Measurements from ENCODE around the gene CHRNA7. TPM values are rescaled to one million over a fixed set of nuclear protein-coding genes. Genes with fewer than 3 reads are reported as not detected.

Gene CHRNA7
- total RNA-seq, 1 donor from 2014 or later: 2.6 TPM

DNA sequence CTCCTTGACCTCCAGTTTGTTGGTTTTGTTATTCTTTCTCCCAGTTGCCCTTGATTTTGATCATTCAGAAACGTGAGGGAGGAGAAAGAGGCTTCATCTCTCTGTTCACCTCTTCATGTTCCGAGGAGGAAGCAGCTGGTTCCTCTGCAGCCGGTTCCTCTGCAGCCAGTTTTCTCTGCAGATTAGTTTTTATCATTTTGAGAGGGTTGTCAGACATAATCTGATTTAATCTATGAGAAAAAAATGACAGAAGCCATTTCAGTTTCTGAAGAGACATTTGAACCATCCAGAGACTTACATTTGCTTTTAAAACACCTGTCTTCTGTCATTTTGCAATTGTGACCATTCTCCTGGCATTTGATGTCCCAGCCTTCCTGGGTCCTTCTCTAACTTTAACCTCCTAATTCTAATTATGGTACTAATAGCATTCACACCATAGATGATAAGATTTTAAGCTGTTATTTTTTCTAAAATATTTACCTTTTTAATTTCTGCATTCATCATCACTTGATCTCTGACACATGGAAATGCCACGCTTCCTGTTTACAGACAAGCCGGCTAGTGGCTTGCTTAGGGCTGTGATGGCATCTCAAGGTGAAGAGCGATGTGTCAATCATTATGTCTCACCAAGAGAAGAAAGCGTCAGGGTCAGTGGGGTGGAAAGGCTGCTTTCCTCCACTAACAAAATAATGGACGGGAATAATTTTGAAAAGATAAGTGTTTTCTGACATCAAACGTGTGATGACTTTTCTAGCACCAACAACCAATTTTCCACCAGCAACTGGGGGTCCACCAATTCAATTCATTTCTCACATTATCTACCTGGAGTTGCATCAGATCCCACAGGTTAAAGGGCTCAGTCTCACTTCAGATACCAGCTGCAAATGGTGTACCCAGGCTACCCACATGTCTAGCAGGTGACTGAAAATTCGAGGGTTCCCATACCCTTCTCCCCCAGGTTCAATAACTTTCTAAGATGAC lies 76.4 kb downstream of the CHRNA7 start:
- Histone ChIP-seq H3K4me3 (no peak overlapping the region), H3K9me3 (no peaks in the 10 kb centered on the region), H3K27me3 (no peaks in the 10 kb centered on the region), H3K36me3 (no peaks in the 10 kb centered on the region), H3K27ac (no peak overlapping the region), H3K4me1 (no peaks in the 10 kb centered on the region)
- intact Hi-C loops (cut with DNase I): no loop called here
- DNase-seq (ENCODE audit: low spot score in 2 of 2): no peak
- TF ChIP-seq, protein P1, sequence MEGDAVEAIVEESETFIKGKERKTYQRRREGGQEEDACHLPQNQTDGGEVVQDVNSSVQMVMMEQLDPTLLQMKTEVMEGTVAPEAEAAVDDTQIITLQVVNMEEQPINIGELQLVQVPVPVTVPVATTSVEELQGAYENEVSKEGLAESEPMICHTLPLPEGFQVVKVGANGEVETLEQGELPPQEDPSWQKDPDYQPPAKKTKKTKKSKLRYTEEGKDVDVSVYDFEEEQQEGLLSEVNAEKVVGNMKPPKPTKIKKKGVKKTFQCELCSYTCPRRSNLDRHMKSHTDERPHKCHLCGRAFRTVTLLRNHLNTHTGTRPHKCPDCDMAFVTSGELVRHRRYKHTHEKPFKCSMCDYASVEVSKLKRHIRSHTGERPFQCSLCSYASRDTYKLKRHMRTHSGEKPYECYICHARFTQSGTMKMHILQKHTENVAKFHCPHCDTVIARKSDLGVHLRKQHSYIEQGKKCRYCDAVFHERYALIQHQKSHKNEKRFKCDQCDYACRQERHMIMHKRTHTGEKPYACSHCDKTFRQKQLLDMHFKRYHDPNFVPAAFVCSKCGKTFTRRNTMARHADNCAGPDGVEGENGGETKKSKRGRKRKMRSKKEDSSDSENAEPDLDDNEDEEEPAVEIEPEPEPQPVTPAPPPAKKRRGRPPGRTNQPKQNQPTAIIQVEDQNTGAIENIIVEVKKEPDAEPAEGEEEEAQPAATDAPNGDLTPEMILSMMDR (IDR thresholded peaks at IDR 0.05): no peak

DNA sequence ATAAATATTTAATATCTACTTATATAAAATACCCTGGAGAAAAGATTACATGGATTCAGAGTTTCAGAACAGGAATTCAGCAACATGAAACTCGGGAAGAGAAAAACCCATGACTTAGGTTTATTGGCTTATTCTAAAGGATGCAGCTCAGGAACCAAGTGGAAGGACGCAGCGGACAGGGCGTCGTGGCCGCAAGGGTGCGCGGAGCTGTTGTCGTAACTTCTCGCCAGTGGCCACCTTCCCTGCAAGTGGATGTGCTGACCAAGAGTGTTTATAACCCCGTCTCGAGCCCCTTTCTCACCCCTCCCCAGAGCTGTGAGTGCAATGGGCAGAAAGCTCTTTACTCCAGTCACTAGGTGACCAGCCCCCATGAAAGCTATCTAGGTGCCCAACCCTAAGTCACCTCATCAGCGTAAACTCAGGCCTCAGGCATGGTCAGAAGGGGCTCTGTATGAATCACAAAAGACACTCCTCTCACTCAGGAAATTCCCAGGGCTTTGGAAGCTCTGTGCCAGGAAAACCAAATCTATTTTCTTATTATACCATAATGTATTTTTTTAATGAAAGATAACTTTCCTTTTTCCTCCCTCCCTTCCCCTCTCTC lies 77.3 kb downstream of the CHRNA7 start:
- Histone ChIP-seq H3K9me3 (no peaks in the 10 kb centered on the region), H3K36me3 (no peaks in the 10 kb centered on the region), H3K4me1 (no peaks in the 10 kb centered on the region), H3K27ac (no peak overlapping the region), H3K27me3 (no peaks in the 10 kb centered on the region), H3K4me3 (no peak overlapping the region)
- intact Hi-C loops (cut with DNase I): no loop called here
- TF ChIP-seq, protein P1 (IDR thresholded peaks at IDR 0.05): no peak
- no peak for DNase-seq (ENCODE audit: low spot score in 2 of 2)

DNA sequence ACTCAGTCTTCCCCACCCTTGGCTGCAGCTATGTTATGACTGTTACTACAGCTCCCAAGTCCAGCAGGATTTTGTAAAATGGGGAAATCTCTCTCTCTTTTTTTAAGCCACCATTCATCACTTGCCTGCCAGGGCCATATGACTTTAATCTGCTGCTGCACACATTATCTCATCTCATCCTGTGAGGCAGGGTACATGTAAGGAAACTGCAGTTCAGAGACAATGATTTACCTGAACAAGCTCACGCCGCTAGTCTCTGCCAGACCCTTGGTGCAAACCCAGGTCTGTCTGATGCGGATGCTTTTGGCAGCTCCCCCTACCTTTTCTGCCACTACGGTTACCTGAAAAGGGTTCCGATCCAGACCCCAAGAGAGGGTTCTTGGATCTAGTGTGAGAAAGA lies 78.3 kb downstream of the CHRNA7 start:
- Histone ChIP-seq H3K9me3 (no peaks in the 10 kb centered on the region), H3K27me3 (no peaks in the 10 kb centered on the region), H3K4me3 (no peak overlapping the region), H3K4me1 (no peaks in the 10 kb centered on the region), H3K36me3 (no peaks in the 10 kb centered on the region), H3K27ac (no peak overlapping the region)
- TF ChIP-seq, protein P1 (IDR thresholded peaks at IDR 0.05): no peak
- no peak for DNase-seq (ENCODE audit: low spot score in 2 of 2)
- intact Hi-C loops (cut with DNase I): no loop called here

DNA sequence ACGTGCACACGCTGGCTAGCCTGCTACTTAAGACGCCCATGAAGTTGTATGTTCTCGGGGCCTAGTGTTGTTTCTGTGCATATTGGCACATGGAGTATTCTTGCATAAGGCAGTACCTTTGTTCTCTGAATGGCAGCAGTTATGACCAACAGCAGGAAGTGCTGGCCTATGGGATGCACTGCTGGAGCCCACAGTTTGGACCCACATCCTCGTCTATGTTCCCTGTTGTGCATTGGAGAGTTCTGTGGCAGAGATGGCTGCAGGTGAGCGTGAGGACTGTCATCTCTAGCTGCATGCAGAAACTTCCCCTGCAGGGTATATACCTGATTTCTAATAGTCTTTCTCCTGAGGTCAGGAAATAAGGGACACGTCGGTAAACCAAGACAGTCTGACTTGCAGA lies 81.8 kb downstream of the CHRNA7 start:
- Histone ChIP-seq H3K27ac (no peak overlapping the region), H3K4me3 (no peak overlapping the region), H3K9me3 (no peaks in the 10 kb centered on the region), H3K27me3 (no peaks in the 10 kb centered on the region), H3K36me3 (no peaks in the 10 kb centered on the region), H3K4me1 (no peaks in the 10 kb centered on the region)
- intact Hi-C loops (cut with DNase I): no loop called here
- TF ChIP-seq, protein P1 (IDR thresholded peaks at IDR 0.05): no peak
- DNase-seq (ENCODE audit: low spot score in 2 of 2): no peak

DNA sequence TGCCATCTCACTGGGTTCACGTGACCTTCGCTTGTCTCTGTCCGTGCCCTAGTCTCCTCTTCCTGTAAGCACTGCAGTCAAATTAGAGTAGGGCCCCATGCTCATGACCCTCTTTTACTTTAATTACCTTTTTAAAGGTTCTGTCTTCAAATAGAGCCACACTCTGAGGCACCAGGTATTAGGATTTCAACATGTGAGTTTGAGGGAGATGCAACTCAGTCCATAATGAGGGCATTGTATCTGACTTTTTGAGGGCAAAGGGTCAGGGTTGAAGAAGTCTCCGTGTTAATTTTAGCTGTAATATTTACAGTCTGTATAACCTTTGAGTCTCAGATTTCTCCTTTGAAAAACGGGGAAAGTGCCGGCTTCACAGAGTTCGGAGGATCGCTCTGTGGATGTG lies 82.9 kb downstream of the CHRNA7 start:
- TF ChIP-seq, protein P1 (IDR thresholded peaks at IDR 0.05): no peak
- no peak for DNase-seq (ENCODE audit: low spot score in 2 of 2)

More for the DNA sequence above, 82.9 kb downstream of the CHRNA7 start:
- intact Hi-C loops (cut with DNase I): no loop called here
- Histone ChIP-seq H3K27ac (no peak overlapping the region), H3K4me3 (no peak overlapping the region), H3K4me1 (no peaks in the 10 kb centered on the region), H3K36me3 (no peaks in the 10 kb centered on the region), H3K9me3 (no peaks in the 10 kb centered on the region), H3K27me3 (no peaks in the 10 kb centered on the region)

Measured in ascending aorta (tissue), 2 donors.